Endodermal cell (in vitro differentiated cells): ENCODE results near the gene DNAJC18. TPM values are rescaled to one million over a fixed set of nuclear protein-coding genes. Genes with fewer than 3 reads are reported as not detected.

Experiments used
- DNase-seq: peaks from one replicate; pipeline ENCODE4 v3.0.0-alpha.2; 2017
- H3K27ac ChIP-seq: 2 replicates; pipeline ENCODE4 v1.5.1; 2013; ENCODE audit warnings: mild to moderate bottlenecking, low read depth, low read length, moderate library complexity
- H3K27me3 ChIP-seq: 2 replicates; pipeline ENCODE4 v1.6.1; 2013; ENCODE audit warnings: mild to moderate bottlenecking, low read length, moderate library complexity; ENCODE audit not compliant: insufficient read depth, control insufficient read depth, poor library complexity, severe bottlenecking
- H3K36me3 ChIP-seq: 2 replicates; pipeline ENCODE4 v1.7.0; 2013; ENCODE audit warnings: mild to moderate bottlenecking, low read length, moderate library complexity; ENCODE audit not compliant: control insufficient read depth, insufficient read depth
- H3K4me1 ChIP-seq: one replicate; pipeline ENCODE4 v1.7.0; 2013; ENCODE audit warnings: low read length; ENCODE audit not compliant: control insufficient read depth, insufficient read depth
- H3K4me3 ChIP-seq: 2 replicates; pipeline ENCODE4 v1.5.1; 2013; ENCODE audit warnings: mild to moderate bottlenecking, low read length, moderate library complexity
- H3K9ac ChIP-seq: 2 replicates; pipeline ENCODE4 v1.6.1; 2013; ENCODE audit warnings: mild to moderate bottlenecking, low read length, moderate library complexity; ENCODE audit not compliant: poor library complexity, severe bottlenecking; ENCODE audit errors: extremely low read depth
- H3K9me3 ChIP-seq: 2 replicates; pipeline ENCODE4 v1.6.1; 2013; ENCODE audit warnings: mild to moderate bottlenecking, low read length, moderate library complexity; ENCODE audit not compliant: control insufficient read depth
- H3K27ac Mint-ChIP-seq: 2 replicates; pipeline ENCODE4 v1.8.0; 2020; ENCODE audit warnings: mixed read lengths
- H3K27me3 Mint-ChIP-seq: 2 replicates; pipeline ENCODE4 v1.8.0; 2021; ENCODE audit warnings: mild to moderate bottlenecking, mixed read lengths; ENCODE audit not compliant: insufficient read depth
- H3K36me3 Mint-ChIP-seq: 2 replicates; pipeline ENCODE4 v1.8.0; 2020; ENCODE audit warnings: low read depth, mixed read lengths
- H3K4me1 Mint-ChIP-seq: 2 replicates; pipeline ENCODE4 v1.8.0; 2020; ENCODE audit warnings: mixed read lengths
- H3K4me3 Mint-ChIP-seq: 2 replicates; pipeline ENCODE4 v1.8.0; 2020; ENCODE audit warnings: mild to moderate bottlenecking, moderate library complexity, mixed read lengths
- H3K9me3 Mint-ChIP-seq: 2 replicates; pipeline ENCODE4 v1.8.0; 2020; ENCODE audit warnings: mild to moderate bottlenecking, mixed read lengths
- WGBS, 2 experiments: methylation state at CpG; one replicate each; pipeline versions ENCODE4 v1.1.5 to v1.1.7; 2013; ENCODE audit warnings: missing lambda C conversion rate in 2 of 2, mixed read lengths in 1 of 2; ENCODE audit not compliant: insufficient coverage in 1 of 2, insufficient read length in 1 of 2; 5-methylcytosine and 5-hydroxymethylcytosine counted together
- total RNA-seq, 2 donors: library from RNA; stranded (reverse); fragmentation: NEBNext Ultra II Directional in 1 of 2; extraction: Animal tissue kit (Norgen Biotek cat#: 25700) in 1 of 2; gene quantifications; 2 replicates in 1 of 2; 3 replicates in 1 of 2; pipeline ENCODE4 v1.2.1, GENCODE V29; 2021
- TF ChIP-seq, protein P1 (sequence below): fragments of 200-600 bp; sonication (generic); conservative IDR thresholded peaks from 2 replicates; pipeline ENCODE4 v1.5.0; 2021; ENCODE audit warnings: antibody characterized with exemption, mild to moderate bottlenecking

DNAJC18 gene
- total RNA-seq, 2 donors from 2014 or later, result 21.8 to 26.6 TPM

DNA sequence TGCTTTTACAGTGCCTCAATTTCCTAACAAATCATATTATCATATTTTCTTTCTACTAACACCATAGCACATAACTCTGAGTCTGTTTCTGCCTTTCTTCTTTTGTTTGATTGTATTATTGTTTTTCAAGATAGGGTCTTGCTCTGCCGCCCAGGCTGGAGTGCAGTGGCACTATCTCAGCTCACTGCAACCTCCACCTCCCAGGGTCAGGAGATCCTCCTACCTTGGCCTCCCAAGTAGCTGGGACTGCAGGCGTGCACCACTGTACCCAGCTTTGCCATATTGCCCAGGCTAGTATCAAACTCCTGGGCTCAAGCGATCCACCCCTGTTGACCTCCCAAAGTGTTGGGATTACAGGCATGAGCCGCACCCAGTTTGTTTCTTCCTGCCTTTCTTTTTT, 78.9 kb downstream of the DNAJC18 start:
- DNase-seq, result no peak
- H3K9ac ChIP-seq, result no peak overlapping the region
- Mint-ChIP-seq H3K36me3 (peaks cover 49% of the 10 kb centered on the region), H3K4me1 (no peaks in the 10 kb centered on the region), H3K27me3 (no peaks in the 10 kb centered on the region), H3K9me3 (no peaks in the 10 kb centered on the region), H3K4me3 (no peak overlapping the region), H3K27ac (peak overlapping the region; percentile 70)
- 94 to 96% methylated on average over 4 of the region's 4 CpGs for WGBS, 2 experiments
- TF ChIP-seq, protein P1, sequence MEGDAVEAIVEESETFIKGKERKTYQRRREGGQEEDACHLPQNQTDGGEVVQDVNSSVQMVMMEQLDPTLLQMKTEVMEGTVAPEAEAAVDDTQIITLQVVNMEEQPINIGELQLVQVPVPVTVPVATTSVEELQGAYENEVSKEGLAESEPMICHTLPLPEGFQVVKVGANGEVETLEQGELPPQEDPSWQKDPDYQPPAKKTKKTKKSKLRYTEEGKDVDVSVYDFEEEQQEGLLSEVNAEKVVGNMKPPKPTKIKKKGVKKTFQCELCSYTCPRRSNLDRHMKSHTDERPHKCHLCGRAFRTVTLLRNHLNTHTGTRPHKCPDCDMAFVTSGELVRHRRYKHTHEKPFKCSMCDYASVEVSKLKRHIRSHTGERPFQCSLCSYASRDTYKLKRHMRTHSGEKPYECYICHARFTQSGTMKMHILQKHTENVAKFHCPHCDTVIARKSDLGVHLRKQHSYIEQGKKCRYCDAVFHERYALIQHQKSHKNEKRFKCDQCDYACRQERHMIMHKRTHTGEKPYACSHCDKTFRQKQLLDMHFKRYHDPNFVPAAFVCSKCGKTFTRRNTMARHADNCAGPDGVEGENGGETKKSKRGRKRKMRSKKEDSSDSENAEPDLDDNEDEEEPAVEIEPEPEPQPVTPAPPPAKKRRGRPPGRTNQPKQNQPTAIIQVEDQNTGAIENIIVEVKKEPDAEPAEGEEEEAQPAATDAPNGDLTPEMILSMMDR, result no peak
- H3K4me3 ChIP-seq, result no peak overlapping the region
- no peak overlapping the region for H3K27ac ChIP-seq
- H3K36me3 ChIP-seq, result peaks cover 38% of the 10 kb centered on the region
- no peaks in the 10 kb centered on the region for H3K27me3 ChIP-seq
- no peaks in the 10 kb centered on the region for H3K9me3 ChIP-seq
- no peaks in the 10 kb centered on the region for H3K4me1 ChIP-seq

Other genes starting within 250 kb of the DNAJC18 start
- 10 to 100 TPM; 17.2 to 20.2 TPM for gene SIL1, start 241.2 kb downstream of the DNAJC18 start, total RNA-seq
- gene MATR3, start 145.8 kb downstream of the DNAJC18 start, total RNA-seq, result 100 to 1,000 TPM; 250 to 279 TPM
- gene PAIP2, start 97.7 kb downstream of the DNAJC18 start, total RNA-seq, result 100 to 1,000 TPM; 128 to 142 TPM
- gene SLC23A1, start 56.2 kb downstream of the DNAJC18 start, total RNA-seq, result under 1 TPM; 0.35 to 0.93 TPM
- under 1 TPM; 0.57 to 0.60 TPM for gene MZB1, start 49.6 kb downstream of the DNAJC18 start, total RNA-seq
- 1 to 10 TPM; 4.8 to 6.6 TPM for gene PROB1, start 44.4 kb downstream of the DNAJC18 start, total RNA-seq
- gene SPATA24, start 35.4 kb downstream of the DNAJC18 start, total RNA-seq, result 10 to 100 TPM in 1 of 2 donors, 1 to 10 TPM in 1; 9.8 to 10.6 TPM
- gene ECSCR, start 23.2 kb upstream of the DNAJC18 start, total RNA-seq, result under 1 TPM in 1 of 2 donors, not detected in 1; 0.62 TPM
- gene SMIM33, start 31.5 kb upstream of the DNAJC18 start, total RNA-seq, result not detected
- under 1 TPM in 1 of 2 donors, not detected in 1; 0.20 TPM for gene STING1, start 43.2 kb upstream of the DNAJC18 start, total RNA-seq
- 100 to 1,000 TPM; 172 to 202 TPM for gene UBE2D2, start 121.8 kb upstream of the DNAJC18 start, total RNA-seq
- 10 to 100 TPM; 50.5 to 67.9 TPM for gene CXXC5, start 208.8 kb upstream of the DNAJC18 start, total RNA-seq